Epithelial cell of esophagus (primary cell): ENCODE results near the gene CCDC142.
A peak's percentile ranks its signal among the peaks of the same experiment; 100 is the strongest.

Experiments used
- DNase-seq: peaks from one replicate; pipeline ENCODE4 v3.0.0; 2010; ENCODE audit warnings: low read depth
- H3K4me3 ChIP-seq: 2 replicates; pipeline ENCODE4 v1.5.1; 2011; ENCODE audit warnings: mild to moderate bottlenecking, low read length, control low read depth
- CTCF ChIP-seq: IDR thresholded peaks from 2 replicates; pipeline ENCODE4 v1.5.1; 2011; ENCODE audit warnings: low read depth, mild to moderate bottlenecking, low read length, control low read depth, inconsistent platforms; ENCODE audit not compliant: insufficient read depth; ENCODE audit errors: missing control alignments

Gene CCDC142

GRCh38 chr2:74482801-74483674, at the start of gene CCDC142, which contains the start of gene TTC31:
CCDC142 (minus strand) TSS chr2:74482998; CDS start chr2:74482837, 161 bp downstream.
TTC31 (plus strand) TSS chr2:74483081; CDS start chr2:74483096, 15 bp downstream.
- H3K4me3 ChIP-seq, result peak within 1 kb of the TSS; percentile 97
- DNase-seq, result peak; percentile 96
- TF ChIP-seq CTCF, result peak; percentile 92

- peak; percentile 70 for DNase-seq
- H3K4me3 ChIP-seq, result no peak overlapping the region
- TF ChIP-seq CTCF, result peak; percentile 27
Measured at GRCh38 chr2:74532222-74532621, 49.4 kb upstream of the CCDC142 start.

- no peak for DNase-seq
- H3K4me3 ChIP-seq, result no peak overlapping the region
- TF ChIP-seq CTCF, result no peak
Measured at GRCh38 chr2:74531666-74532065, 48.9 kb upstream of the CCDC142 start.

GRCh38 chr2:74530239-74531187, 47.7 kb upstream of the CCDC142 start:
- no peak for TF ChIP-seq CTCF
- no peak for DNase-seq
- peak overlapping the region; percentile 94 for H3K4me3 ChIP-seq

- TF ChIP-seq CTCF, result no peak
- DNase-seq, result peak; percentile 100
- peak within 1 kb of the TSS; percentile 94 for H3K4me3 ChIP-seq
Measured at GRCh38 chr2:74529357-74530238, 46.8 kb upstream of the CCDC142 start, which contains the start of the genes AUP1 and HTRA2. AUP1 (minus strand) TSS chr2:74529706; CDS start chr2:74529629, 77 bp downstream. HTRA2 (plus strand) TSS chr2:74529933; CDS start chr2:74530007, 74 bp downstream.
